ENCODE measurements around the gene RTN1. TPM values are rescaled to one million over a fixed set of nuclear protein-coding genes. Genes with fewer than 3 reads are reported as not detected.

The RTN1 gene
- total RNA-seq, 4 donors from 2014 or later: 2.4 to 4.9 (median 4.6) TPM; not detected in 1

GRCh38 chr14:59850458-59850857 lies 20.1 kb downstream of the RTN1 start:
- intact Hi-C loops (cut with DNase I; ENCODE audit: low total_unique reads) (no loop called here), in situ Hi-C loops (cut with MboI; ENCODE audit: low pct_ligation_motif_present in 1 of 4, low pct_unique_long_range_greater_than_20kb in 1 of 4, low sequenced_read_pairs in 3 of 4) (no loop called here)
- Histone ChIP-seq H3K4me3 (no peak overlapping the region), H3K4me1 (no peaks in the 10 kb centered on the region), H3K9me3 (no peaks in the 10 kb centered on the region), H3K36me3 (no peaks in the 10 kb centered on the region), H3K27me3 (no peaks in the 10 kb centered on the region), H3K27ac (no peak overlapping the region)
- 68 to 77% methylated on average over 2 of the region's 2 CpGs for WGBS, 2 donors (ENCODE audit: low coverage in 1 of 2)
- TF ChIP-seq POLR2A (IDR thresholded peaks at IDR 0.05) (no peak), EP300 (IDR thresholded peaks at IDR 0.05; ENCODE audit: low read depth) (no peak), POLR2AphosphoS5 (IDR thresholded peaks at IDR 0.05) (no peak)
- TF ChIP-seq, protein P1, sequence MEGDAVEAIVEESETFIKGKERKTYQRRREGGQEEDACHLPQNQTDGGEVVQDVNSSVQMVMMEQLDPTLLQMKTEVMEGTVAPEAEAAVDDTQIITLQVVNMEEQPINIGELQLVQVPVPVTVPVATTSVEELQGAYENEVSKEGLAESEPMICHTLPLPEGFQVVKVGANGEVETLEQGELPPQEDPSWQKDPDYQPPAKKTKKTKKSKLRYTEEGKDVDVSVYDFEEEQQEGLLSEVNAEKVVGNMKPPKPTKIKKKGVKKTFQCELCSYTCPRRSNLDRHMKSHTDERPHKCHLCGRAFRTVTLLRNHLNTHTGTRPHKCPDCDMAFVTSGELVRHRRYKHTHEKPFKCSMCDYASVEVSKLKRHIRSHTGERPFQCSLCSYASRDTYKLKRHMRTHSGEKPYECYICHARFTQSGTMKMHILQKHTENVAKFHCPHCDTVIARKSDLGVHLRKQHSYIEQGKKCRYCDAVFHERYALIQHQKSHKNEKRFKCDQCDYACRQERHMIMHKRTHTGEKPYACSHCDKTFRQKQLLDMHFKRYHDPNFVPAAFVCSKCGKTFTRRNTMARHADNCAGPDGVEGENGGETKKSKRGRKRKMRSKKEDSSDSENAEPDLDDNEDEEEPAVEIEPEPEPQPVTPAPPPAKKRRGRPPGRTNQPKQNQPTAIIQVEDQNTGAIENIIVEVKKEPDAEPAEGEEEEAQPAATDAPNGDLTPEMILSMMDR (IDR thresholded peaks at IDR 0.05): no peak
- DNase-seq: no peak

GRCh38 chr14:59849411-59850130 lies 21.0 kb downstream of the RTN1 start:
- intact Hi-C loops (cut with DNase I; ENCODE audit: low total_unique reads) (no loop called here), in situ Hi-C loops (cut with MboI; ENCODE audit: low pct_ligation_motif_present in 1 of 4, low pct_unique_long_range_greater_than_20kb in 1 of 4, low sequenced_read_pairs in 3 of 4) (no loop called here)
- Histone ChIP-seq H3K36me3 (no peaks in the 10 kb centered on the region), H3K9me3 (no peaks in the 10 kb centered on the region), H3K27me3 (no peaks in the 10 kb centered on the region), H3K27ac (no peak overlapping the region), H3K4me1 (no peaks in the 10 kb centered on the region), H3K4me3 (no peak overlapping the region)
- no peak for DNase-seq
- TF ChIP-seq, protein P1 (IDR thresholded peaks at IDR 0.05): no peak
- TF ChIP-seq POLR2A (IDR thresholded peaks at IDR 0.05) (no peak), EP300 (IDR thresholded peaks at IDR 0.05; ENCODE audit: low read depth) (no peak)
- WGBS, 2 donors (ENCODE audit: low coverage in 1 of 2): 71 to 88% methylated on average over 1 of the region's 1 CpG

DNA sequence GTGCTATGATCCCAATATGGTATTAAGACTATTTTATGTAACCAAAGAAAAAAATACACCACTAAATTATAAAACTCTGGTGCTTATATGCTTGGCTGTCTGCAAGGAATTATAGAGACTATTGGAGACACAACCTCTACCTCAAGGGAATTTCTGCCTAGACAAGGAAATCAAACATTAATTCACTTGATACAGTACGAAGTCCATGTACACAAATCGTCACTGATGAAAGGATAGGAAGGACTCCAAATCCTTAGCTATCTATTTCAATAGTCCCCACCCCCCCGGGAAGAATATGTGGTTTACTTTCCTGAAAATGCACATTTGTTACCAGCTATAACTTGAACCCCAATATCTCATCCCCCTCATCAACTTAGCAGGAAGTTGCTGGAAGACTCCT lies 21.9 kb downstream of the RTN1 start:
- no peak overlapping the region for H3K4me3 ChIP-seq
- DNase-seq: no peak
- no peak for TF ChIP-seq POLR2AphosphoS5 (IDR thresholded peaks at IDR 0.05)
- TF ChIP-seq, protein P1 (IDR thresholded peaks at IDR 0.05): no peak
- no peak for TF ChIP-seq POLR2A (IDR thresholded peaks at IDR 0.05)
- TF ChIP-seq EP300 (IDR thresholded peaks at IDR 0.05; ENCODE audit: low read depth): no peak
- H3K4me1 ChIP-seq: no peaks in the 10 kb centered on the region
- no peak overlapping the region for H3K27ac ChIP-seq
- no peaks in the 10 kb centered on the region for H3K9me3 ChIP-seq
- H3K27me3 ChIP-seq: no peaks in the 10 kb centered on the region
- no peaks in the 10 kb centered on the region for H3K36me3 ChIP-seq
- WGBS, 2 donors (ENCODE audit: low coverage in 1 of 2): 53 to 81% methylated on average over 2 to 3 of the region's 3 CpGs
- intact Hi-C loops (cut with DNase I; ENCODE audit: low total_unique reads) (no loop called here), in situ Hi-C loops (cut with MboI; ENCODE audit: low pct_ligation_motif_present in 1 of 4, low pct_unique_long_range_greater_than_20kb in 1 of 4, low sequenced_read_pairs in 3 of 4) (no loop called here)

- Histone ChIP-seq H3K27me3 (no peaks in the 10 kb centered on the region), H3K27ac (no peak overlapping the region), H3K4me1 (no peaks in the 10 kb centered on the region), H3K4me3 (no peak overlapping the region), H3K36me3 (no peaks in the 10 kb centered on the region), H3K9me3 (no peaks in the 10 kb centered on the region)
- in situ Hi-C loops (cut with MboI; ENCODE audit: low pct_ligation_motif_present in 1 of 4, low pct_unique_long_range_greater_than_20kb in 1 of 4, low sequenced_read_pairs in 3 of 4) (no loop called here), intact Hi-C loops (cut with DNase I; ENCODE audit: low total_unique reads) (no loop called here)
- TF ChIP-seq POLR2A (IDR thresholded peaks at IDR 0.05): no peak
- no peak for TF ChIP-seq EP300 (IDR thresholded peaks at IDR 0.05; ENCODE audit: low read depth)
- TF ChIP-seq, protein P1 (IDR thresholded peaks at IDR 0.05): no peak
- no peak for TF ChIP-seq POLR2AphosphoS5 (IDR thresholded peaks at IDR 0.05)
- no peak for DNase-seq
- WGBS, 2 donors (ENCODE audit: low coverage in 1 of 2): 50% methylated on average over 3 of the region's 3 CpGs; no CpG with 5 or more reads in 1 of the 2 donors
These were observed 22.9 kb downstream of the RTN1 start for GRCh38 chr14:59847711-59848110.

Data from transverse colon (tissue), 4 donors.